HAP-1 (cell line): Measurements from ENCODE around the gene ALDH3A1.

Source experiments
- DNase-seq, 2 experiments: peaks; one replicate each; pipeline ENCODE4 v3.0.0-alpha.2; 2016 to 2020; ENCODE audit warnings: low spot score in 2 of 2
- H3K27me3 ChIP-seq: fragments of 250-450 bp; sonication (Bioruptor Pico); 2 replicates; pipeline ENCODE4 v1.5.1; 2020; ENCODE audit warnings: low read depth, mild to moderate bottlenecking, moderate library complexity
- H3K36me3 ChIP-seq: fragments of 250-450 bp; sonication (Bioruptor Pico); replicated peaks from 2 replicates; pipeline ENCODE4 v1.5.1; 2020; ENCODE audit warnings: mild to moderate bottlenecking
- H3K4me1 ChIP-seq: fragments of 250-450 bp; sonication (Bioruptor Pico); 2 replicates; pipeline ENCODE4 v1.5.1; 2020; ENCODE audit warnings: mild to moderate bottlenecking
- H3K4me3 ChIP-seq: fragments of 250-450 bp; sonication (Bioruptor Pico); 2 replicates; pipeline ENCODE4 v1.5.1; 2020; ENCODE audit warnings: mild to moderate bottlenecking, moderate library complexity
- H3K9me3 ChIP-seq: fragments of 250-450 bp; sonication (Bioruptor Pico); 2 replicates; pipeline ENCODE4 v1.5.1; 2020; ENCODE audit warnings: mild to moderate bottlenecking, moderate library complexity
- in situ Hi-C: fragments of 300-500 bp; cut with MboI; formaldehyde crosslinking; loops from 3 replicates; pipeline ENCODE4 v1.14.3; 2020; ENCODE audit warnings: low sequenced_read_pairs, inconsistent platforms, mixed read lengths

ALDH3A1 gene

DNA sequence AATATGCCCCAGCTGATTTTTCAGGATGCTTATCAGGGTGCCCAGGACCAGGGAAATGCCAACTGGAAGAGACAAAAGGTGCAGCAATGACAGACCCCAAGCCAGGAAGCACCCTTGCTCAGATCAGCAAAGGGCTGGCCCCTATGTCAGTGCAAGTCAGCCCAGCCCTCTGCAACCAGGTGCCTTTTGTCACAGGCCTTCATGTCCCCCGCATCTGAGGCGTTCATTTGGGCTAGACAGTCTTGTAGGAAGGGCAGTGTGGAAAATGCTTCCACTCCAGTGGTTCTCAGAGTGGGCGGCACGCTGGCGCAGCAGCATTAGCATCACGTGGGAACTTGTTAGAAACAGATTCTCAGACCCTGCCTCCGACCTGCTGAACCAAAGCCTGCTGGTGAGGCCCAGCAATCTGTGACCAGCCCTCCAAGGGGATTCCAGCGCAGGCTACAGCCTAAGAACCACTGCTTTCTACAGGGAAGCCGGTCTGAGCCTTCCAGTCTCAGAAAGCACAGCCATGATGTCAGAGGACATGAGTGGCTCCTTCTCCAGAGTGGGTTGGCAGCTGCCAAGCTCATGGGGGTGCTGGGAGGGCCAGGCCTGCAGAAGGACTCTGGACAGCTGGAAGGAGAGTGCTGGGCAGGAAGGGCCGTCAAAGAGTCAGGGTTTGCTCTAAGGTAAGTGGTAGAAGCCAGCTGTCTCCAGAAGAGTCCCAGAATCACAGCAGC is 44.8 kb downstream of the ALDH3A1 start:
- Histone ChIP-seq H3K4me3 (no peak overlapping the region), H3K9me3 (no peaks in the 10 kb centered on the region), H3K4me1 (peaks cover 11% of the 10 kb centered on the region), H3K27me3 (no peaks in the 10 kb centered on the region), H3K36me3 (no peaks in the 10 kb centered on the region)
- no peak for DNase-seq
- in situ Hi-C loops: no loop called here

- H3K36me3 ChIP-seq: no peaks in the 10 kb centered on the region
These were observed 45.9 kb downstream of the ALDH3A1 start for GRCh38 chr17:19702217-19702641.

More at GRCh38 chr17:19702217-19702641, 45.9 kb downstream of the ALDH3A1 start:
- H3K27me3 ChIP-seq: no peaks in the 10 kb centered on the region
- H3K4me3 ChIP-seq: no peak overlapping the region
- no peaks in the 10 kb centered on the region for H3K9me3 ChIP-seq
- in situ Hi-C loops: no loop called here
- DNase-seq: no peak
- H3K4me1 ChIP-seq: peaks cover 7% of the 10 kb centered on the region
